Activated T-cell treated with anti-CD3 and anti-CD28 coated beads, Interleukin-2, amount 50 U/mL, for 4 hours (primary cell): ENCODE measurements around the gene CYP27B1. TPM values are rescaled to one million over a fixed set of nuclear protein-coding genes. Genes with fewer than 3 reads are reported as not detected.
A peak's percentile ranks its signal among the peaks of the same experiment; 100 is the strongest.

Experiments used
- ATAC-seq, 2 donors: fragments of 200-7000 bp; cut with Tn5 transposase; one replicate each; pipeline ENCODE4 v1.10.0; 2021
- DNase-seq: peaks from one replicate; pipeline ENCODE4 v3.0.0-alpha.2; 2020
- H3K27me3 Mint-ChIP-seq: one replicate; pipeline ENCODE4 v1.8.0; 2021; ENCODE audit warnings: low read depth, mixed read lengths
- H3K36me3 Mint-ChIP-seq: one replicate; pipeline ENCODE4 v1.8.0; 2022; ENCODE audit warnings: mixed read lengths; ENCODE audit not compliant: insufficient read depth
- H3K4me1 Mint-ChIP-seq: one replicate; pipeline ENCODE4 v1.8.0; 2021; ENCODE audit warnings: low read depth, mixed read lengths
- H3K4me3 Mint-ChIP-seq: one replicate; pipeline ENCODE4 v1.8.0; 2021; ENCODE audit warnings: mild to moderate bottlenecking, moderate library complexity, mixed read lengths
- H3K9me3 Mint-ChIP-seq: one replicate; pipeline ENCODE4 v1.8.0; 2021; ENCODE audit warnings: mixed read lengths
- total RNA-seq, 3 donors: library from RNA; stranded (reverse); gene quantifications; one replicate each; pipeline ENCODE4 v1.2.1, GENCODE V29; 2021

CYP27B1 gene
- total RNA-seq, 3 donors from 2014 or later, result 18.4 to 19.6 (median 19.5) TPM

DNA sequence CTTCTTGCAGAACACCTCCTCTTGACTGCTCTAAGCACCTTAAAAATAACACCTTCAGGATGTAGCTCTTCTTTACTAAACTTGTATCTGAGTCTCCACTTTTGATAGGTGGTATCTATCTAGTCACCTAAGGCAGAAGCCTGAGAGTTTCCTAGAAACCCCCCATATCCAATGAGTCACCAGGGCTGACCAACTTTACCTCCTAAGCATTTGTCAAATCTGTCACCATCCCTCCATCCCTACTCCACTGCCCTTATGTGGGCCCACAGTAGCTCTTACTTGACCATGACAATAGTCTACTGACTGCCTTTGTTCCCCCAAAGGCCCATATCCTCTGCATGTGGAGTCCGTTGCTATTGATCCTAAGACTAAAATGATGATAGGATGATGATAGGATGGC, 35.7 kb upstream of the CYP27B1 start:
- no peaks in the 10 kb centered on the region for H3K9me3 Mint-ChIP-seq
- no peak for DNase-seq
- peaks cover 29% of the 10 kb centered on the region for H3K36me3 Mint-ChIP-seq
- no peaks in the 10 kb centered on the region for H3K4me1 Mint-ChIP-seq
- peak in 1 of 2 donors; percentile 35 for ATAC-seq
- no peak overlapping the region for H3K4me3 Mint-ChIP-seq
- H3K27me3 Mint-ChIP-seq, result no peaks in the 10 kb centered on the region

DNA sequence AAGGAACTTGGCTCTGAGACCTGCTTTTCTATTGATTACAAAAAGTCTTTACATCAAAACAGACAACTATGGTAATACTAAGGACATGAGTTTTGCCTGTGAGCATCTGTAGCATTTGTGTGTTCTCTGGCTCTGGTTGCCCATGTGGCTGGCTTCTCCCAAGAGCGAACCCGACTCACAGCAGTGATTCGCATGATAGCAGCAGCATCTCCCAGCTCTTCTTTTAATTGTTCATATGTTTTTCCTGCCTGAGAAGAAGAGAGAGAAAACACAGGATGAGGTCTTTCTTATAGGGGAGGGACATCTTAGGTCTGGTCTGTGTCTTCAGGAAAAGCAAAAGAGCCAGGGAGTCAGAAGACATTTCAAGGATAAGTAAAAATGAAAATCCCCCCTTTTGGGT, 34.1 kb upstream of the CYP27B1 start:
- no peak for DNase-seq
- peaks cover 36% of the 10 kb centered on the region for H3K36me3 Mint-ChIP-seq
- no peaks in the 10 kb centered on the region for H3K9me3 Mint-ChIP-seq
- H3K4me3 Mint-ChIP-seq, result no peak overlapping the region
- H3K27me3 Mint-ChIP-seq, result no peaks in the 10 kb centered on the region
- peaks cover under 1% of the 10 kb centered on the region for H3K4me1 Mint-ChIP-seq
- no peak for ATAC-seq

GRCh38 chr12:57797933-57798332, 31.1 kb upstream of the CYP27B1 start:
- ATAC-seq (no peak), DNase-seq (no peak)
- Mint-ChIP-seq H3K9me3 (no peaks in the 10 kb centered on the region), H3K27me3 (no peaks in the 10 kb centered on the region), H3K4me3 (no peak overlapping the region), H3K4me1 (peaks cover 9% of the 10 kb centered on the region), H3K36me3 (peaks cover 47% of the 10 kb centered on the region)

DNA sequence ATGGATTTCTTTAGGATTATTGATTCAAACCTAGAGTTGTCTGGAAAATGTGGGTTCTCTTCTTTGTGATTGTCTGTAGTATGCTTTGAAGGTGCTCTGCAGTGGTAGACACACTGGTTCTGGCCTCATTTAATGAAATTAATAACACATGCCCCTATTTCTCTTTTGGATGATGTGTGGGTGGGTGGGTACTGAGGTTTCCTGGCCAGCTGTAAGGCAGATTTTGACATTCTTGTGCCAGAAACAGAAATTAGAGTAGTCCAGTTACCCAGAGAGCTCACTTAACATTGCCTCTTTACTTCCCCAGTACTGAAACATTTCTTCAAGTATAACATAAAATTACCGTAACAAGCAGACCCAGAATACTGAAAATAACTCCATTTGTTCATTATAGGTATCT, 30.1 kb upstream of the CYP27B1 start:
- no peak for ATAC-seq
- H3K4me1 Mint-ChIP-seq, result peaks cover 9% of the 10 kb centered on the region
- DNase-seq, result no peak
- H3K9me3 Mint-ChIP-seq, result no peaks in the 10 kb centered on the region
- peaks cover 44% of the 10 kb centered on the region for H3K36me3 Mint-ChIP-seq
- H3K27me3 Mint-ChIP-seq, result no peaks in the 10 kb centered on the region
- no peak overlapping the region for H3K4me3 Mint-ChIP-seq

- no peak overlapping the region for H3K4me3 Mint-ChIP-seq
- no peaks in the 10 kb centered on the region for H3K9me3 Mint-ChIP-seq
- DNase-seq (no peak), ATAC-seq (no peak)
- peaks cover 44% of the 10 kb centered on the region for H3K36me3 Mint-ChIP-seq
- peaks cover 9% of the 10 kb centered on the region for H3K4me1 Mint-ChIP-seq
- no peaks in the 10 kb centered on the region for H3K27me3 Mint-ChIP-seq
These were observed 28.5 kb upstream of the CYP27B1 start for GRCh38 chr12:57795354-57795753.

DNA sequence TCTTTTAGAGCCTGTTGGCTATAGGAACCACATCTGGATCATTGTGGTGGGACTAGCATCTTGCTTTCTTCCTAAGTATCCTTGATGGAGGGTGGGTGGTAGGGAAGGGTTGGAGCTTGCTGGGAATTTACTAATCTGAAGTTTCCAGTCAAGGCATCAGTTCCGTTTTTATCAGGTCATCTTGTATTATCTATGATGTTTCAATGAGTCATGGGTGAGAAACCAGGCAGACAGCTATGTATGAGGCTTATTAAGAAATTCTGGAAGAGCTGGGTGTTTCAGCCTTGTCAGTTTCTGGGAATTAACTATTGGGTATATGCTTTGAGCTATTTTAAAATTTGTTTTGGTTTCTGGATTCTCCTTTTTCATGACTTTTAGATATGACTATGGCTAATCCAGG, 27.0 kb upstream of the CYP27B1 start:
- peaks cover 44% of the 10 kb centered on the region for H3K36me3 Mint-ChIP-seq
- ATAC-seq (peak in 1 of 2 donors; percentile 43), DNase-seq (no peak)
- H3K27me3 Mint-ChIP-seq, result no peaks in the 10 kb centered on the region
- no peaks in the 10 kb centered on the region for H3K9me3 Mint-ChIP-seq
- H3K4me3 Mint-ChIP-seq, result no peak overlapping the region
- H3K4me1 Mint-ChIP-seq, result peaks cover 9% of the 10 kb centered on the region

DNA sequence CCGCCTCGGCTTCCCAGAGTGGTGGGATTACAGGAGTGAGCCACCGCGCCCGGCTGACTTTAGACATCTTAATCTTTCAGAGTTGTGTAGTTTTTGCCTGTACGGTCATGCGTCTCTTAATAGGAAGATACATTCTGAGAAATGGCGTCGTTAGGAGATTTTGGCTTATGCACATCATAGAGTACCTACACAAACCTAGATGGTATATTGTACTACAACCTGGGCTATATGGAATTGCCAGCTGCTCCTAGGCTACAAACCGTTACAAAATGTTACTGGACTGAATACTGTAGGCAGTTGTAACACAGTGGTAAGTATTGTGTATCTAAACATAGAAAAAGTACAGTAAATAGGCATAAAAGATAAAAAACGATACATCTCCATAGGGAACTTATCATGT, 17.0 kb upstream of the CYP27B1 start:
- Mint-ChIP-seq H3K9me3 (no peaks in the 10 kb centered on the region), H3K27me3 (no peaks in the 10 kb centered on the region), H3K4me1 (peaks cover 52% of the 10 kb centered on the region), H3K4me3 (peak overlapping the region; percentile 83), H3K36me3 (peaks cover 20% of the 10 kb centered on the region)
- DNase-seq (no peak), ATAC-seq (no peak)

DNA sequence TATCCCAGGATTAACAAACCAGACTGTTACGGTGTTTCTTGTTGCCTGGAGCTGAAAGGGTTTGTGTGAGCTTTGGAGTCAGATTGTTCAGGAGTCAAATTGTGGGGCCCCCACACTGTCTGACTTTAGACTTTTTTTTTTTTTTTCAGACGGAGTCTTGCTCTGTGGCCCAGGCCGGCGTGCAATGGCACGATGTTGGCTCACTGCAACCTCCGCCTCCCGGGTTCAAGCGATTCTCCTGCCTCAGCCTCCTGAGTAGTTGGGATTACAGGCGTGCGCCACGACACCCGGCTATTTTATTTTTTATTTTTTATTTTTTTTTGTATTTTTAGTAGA, 16.6 kb upstream of the CYP27B1 start:
- DNase-seq (no peak), ATAC-seq (no peak)
- Mint-ChIP-seq H3K9me3 (no peaks in the 10 kb centered on the region), H3K4me3 (peak overlapping the region; percentile 99), H3K36me3 (peaks cover 17% of the 10 kb centered on the region), H3K4me1 (peaks cover 52% of the 10 kb centered on the region), H3K27me3 (no peaks in the 10 kb centered on the region)

- Mint-ChIP-seq H3K4me1 (peaks cover 54% of the 10 kb centered on the region), H3K36me3 (peaks cover 17% of the 10 kb centered on the region), H3K9me3 (no peaks in the 10 kb centered on the region), H3K4me3 (peak within 1 kb of the TSS; percentile 99), H3K27me3 (no peaks in the 10 kb centered on the region)
- DNase-seq (peak; percentile 96), ATAC-seq (peak; percentile 87)
These were observed 16.0 kb upstream of the CYP27B1 start, which contains the start of gene TSFM for GRCh38 chr12:57782608-57783465. Gene TSFM, plus strand, starts transcription at chr12:57782787. Its CDS starts 15 bp downstream, at chr12:57782802.

DNA sequence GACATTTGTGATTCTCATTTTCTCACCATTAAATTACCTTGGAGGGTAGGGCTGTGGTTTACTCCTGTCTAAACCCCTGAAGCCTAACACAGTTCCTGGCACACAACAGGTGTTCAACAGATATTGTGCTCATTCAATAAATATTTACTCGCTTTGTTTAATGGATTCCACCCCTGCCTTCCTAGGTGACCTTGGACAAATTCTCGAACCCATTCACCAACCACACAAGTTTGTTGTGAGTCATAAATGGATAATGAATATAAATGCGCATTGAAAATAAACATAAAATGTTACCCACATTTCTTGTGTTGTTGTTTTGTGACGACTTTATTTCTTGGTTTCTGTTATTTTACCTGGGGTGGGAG, 15.3 kb upstream of the CYP27B1 start:
- Mint-ChIP-seq H3K4me1 (peaks cover 54% of the 10 kb centered on the region), H3K9me3 (no peaks in the 10 kb centered on the region)
- DNase-seq, result no peak

DNA sequence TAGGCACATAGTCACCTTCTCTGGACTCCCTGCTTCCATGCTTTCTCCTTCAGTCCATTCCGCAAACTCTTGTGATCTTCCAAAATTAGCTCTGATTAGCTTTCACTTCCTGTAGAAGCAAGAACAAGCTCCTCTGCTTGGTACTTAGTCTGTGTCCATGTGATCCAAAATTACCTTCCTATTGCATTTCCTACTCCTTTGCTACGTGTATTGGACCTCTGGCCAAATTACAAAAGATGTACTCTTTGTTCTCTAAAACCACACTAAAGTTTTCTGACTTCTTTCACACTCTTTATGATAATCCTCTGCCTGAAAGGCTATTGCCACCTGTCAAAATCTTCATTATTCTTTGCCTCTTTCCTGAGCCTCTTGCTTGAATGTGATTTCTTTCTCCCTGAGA, 14.9 kb upstream of the CYP27B1 start:
- peaks cover 54% of the 10 kb centered on the region for H3K4me1 Mint-ChIP-seq
- DNase-seq, result no peak
- H3K36me3 Mint-ChIP-seq, result peaks cover 12% of the 10 kb centered on the region
- no peaks in the 10 kb centered on the region for H3K9me3 Mint-ChIP-seq
- no peaks in the 10 kb centered on the region for H3K27me3 Mint-ChIP-seq
- no peak for ATAC-seq
- peak overlapping the region; percentile 99 for H3K4me3 Mint-ChIP-seq

More for the DNA sequence above, 15.3 kb upstream of the CYP27B1 start:
- peak overlapping the region; percentile 99 for H3K4me3 Mint-ChIP-seq
- peaks cover 14% of the 10 kb centered on the region for H3K36me3 Mint-ChIP-seq
- no peak for ATAC-seq
- H3K27me3 Mint-ChIP-seq, result no peaks in the 10 kb centered on the region

DNA sequence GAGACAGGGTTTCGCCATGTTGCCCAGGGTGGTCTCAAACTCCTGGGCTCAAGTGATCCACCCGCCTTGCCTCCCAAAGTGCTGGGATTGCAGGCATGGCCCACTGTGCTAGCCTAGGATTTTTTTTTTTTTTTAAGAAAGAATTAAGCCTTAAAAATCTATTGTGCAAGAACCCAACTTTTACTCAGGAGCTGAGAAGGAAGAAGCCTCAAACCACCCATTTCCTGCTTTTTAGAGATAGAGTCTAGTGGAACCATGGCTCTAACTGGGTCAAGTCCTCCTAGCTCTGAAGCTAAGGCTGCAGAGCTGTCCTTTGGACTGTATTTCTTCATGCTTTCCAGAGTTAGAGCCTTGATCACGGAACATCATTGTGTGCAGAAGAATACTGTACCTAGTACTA, 14.4 kb upstream of the CYP27B1 start:
- DNase-seq, result no peak
- ATAC-seq, result no peak
- H3K4me1 Mint-ChIP-seq, result peaks cover 51% of the 10 kb centered on the region
- H3K9me3 Mint-ChIP-seq, result no peaks in the 10 kb centered on the region
- H3K36me3 Mint-ChIP-seq, result peaks cover 8% of the 10 kb centered on the region
- H3K4me3 Mint-ChIP-seq, result no peak overlapping the region
- no peaks in the 10 kb centered on the region for H3K27me3 Mint-ChIP-seq

DNA sequence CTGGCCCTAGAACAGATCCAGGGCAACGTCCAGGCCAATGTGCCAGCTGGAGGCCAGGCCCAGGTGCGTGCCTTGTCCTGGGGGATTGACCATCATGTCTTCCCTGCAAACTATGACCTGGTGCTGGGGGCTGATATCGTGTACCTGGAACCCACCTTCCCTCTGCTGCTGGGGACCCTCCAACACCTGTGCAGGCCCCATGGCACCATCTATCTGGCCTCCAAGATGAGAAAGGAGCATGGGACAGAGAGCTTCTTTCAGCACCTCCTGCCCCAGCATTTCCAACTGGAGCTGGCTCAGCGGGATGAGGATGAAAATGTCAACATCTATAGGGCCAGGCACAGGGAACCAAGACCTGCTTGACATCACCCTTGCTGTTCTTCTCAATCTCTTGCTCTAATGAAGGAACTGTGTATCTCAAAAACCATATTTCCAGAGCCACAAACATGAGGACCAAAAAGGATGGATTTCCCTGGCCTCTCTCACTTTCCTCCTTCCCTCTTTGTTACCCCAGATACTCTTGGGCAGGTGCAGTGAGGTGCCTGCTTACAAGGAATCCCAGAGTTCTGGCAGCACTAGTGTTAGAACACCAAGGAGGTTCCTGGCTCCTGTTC, 13.5 kb upstream of the CYP27B1 start:
- Mint-ChIP-seq H3K4me3 (no peak overlapping the region), H3K4me1 (peaks cover 48% of the 10 kb centered on the region), H3K36me3 (peaks cover 9% of the 10 kb centered on the region), H3K27me3 (no peaks in the 10 kb centered on the region), H3K9me3 (no peaks in the 10 kb centered on the region)
- DNase-seq (no peak), ATAC-seq (no peak)

GRCh38 chr12:57779736-57780135, 12.9 kb upstream of the CYP27B1 start:
- peaks cover 48% of the 10 kb centered on the region for H3K4me1 Mint-ChIP-seq
- no peak overlapping the region for H3K4me3 Mint-ChIP-seq

GRCh38 chr12:57777911-57778310, 11.0 kb upstream of the CYP27B1 start:
- DNase-seq (no peak), ATAC-seq (no peak)
- peaks cover 8% of the 10 kb centered on the region for H3K36me3 Mint-ChIP-seq
- no peaks in the 10 kb centered on the region for H3K9me3 Mint-ChIP-seq
- no peaks in the 10 kb centered on the region for H3K27me3 Mint-ChIP-seq
- H3K4me1 Mint-ChIP-seq, result peaks cover 46% of the 10 kb centered on the region
- no peak overlapping the region for H3K4me3 Mint-ChIP-seq

More at GRCh38 chr12:57779736-57780135, 12.9 kb upstream of the CYP27B1 start:
- ATAC-seq (no peak), DNase-seq (no peak)
- Mint-ChIP-seq H3K36me3 (peaks cover 10% of the 10 kb centered on the region), H3K9me3 (no peaks in the 10 kb centered on the region), H3K27me3 (no peaks in the 10 kb centered on the region)
